COR-L47 (cell line): Measurements from ENCODE around the gene LRMDA.
A peak's percentile ranks its signal among the peaks of the same experiment; 100 is the strongest.
"Not testable (repeated sequence)": the region's sequence is repeated elsewhere in the genome, so short reads cannot be mapped to it uniquely, and the experiment has no call there.

Source experiments
- DNase-seq: peaks from one replicate; lab custom pipeline; 2025; lab: John Stamatoyannopoulos, UW

LRMDA gene

DNA sequence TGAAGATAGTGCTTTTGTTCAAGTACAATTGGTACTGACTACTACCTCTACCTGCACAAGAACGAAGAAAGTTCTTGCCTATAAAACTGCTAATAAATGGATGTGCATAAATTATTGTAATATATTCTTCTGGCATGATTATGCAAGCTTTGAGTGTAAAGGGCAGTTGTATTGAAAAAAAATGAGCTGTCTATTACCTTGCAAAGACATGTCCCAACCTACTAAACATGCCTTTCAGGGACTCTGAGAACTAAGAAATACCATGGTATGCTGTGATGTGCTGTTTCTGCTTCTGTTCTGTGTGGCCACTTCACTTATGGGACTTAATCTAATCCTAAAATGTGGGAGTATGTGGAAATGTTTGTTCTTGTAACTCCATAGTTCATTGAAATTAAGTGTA, 1083.4 kb downstream of the LRMDA start:
- no peak for DNase-seq

DNA sequence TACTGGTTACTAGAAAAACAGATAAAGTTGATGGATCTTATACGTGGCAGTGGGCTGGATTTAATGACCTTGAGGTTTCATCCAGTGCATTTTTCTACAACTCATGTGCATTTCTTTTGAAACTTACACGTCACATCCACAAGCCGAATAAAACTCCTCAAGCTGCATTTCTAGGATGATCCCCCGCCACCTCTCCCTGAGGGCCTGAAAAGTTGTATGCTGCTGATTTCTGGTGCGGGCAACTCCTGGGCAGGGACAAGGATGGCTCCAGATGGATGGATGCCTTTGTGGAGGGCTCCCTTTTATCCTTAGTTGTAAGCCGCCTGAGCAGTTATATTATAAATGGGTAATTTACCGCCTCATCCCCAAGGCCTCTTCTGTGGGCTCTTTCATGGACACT, 1091.1 kb downstream of the LRMDA start:
- DNase-seq: no peak

GRCh38 chr10:76523246-76523645, 1091.8 kb downstream of the LRMDA start:
- no peak for DNase-seq

GRCh38 chr10:76523791-76524351, 1092.4 kb downstream of the LRMDA start:
- DNase-seq: no peak

- DNase-seq: not testable (repeated sequence)
These were observed 1095.4 kb downstream of the LRMDA start for GRCh38 chr10:76526833-76527232.

DNA sequence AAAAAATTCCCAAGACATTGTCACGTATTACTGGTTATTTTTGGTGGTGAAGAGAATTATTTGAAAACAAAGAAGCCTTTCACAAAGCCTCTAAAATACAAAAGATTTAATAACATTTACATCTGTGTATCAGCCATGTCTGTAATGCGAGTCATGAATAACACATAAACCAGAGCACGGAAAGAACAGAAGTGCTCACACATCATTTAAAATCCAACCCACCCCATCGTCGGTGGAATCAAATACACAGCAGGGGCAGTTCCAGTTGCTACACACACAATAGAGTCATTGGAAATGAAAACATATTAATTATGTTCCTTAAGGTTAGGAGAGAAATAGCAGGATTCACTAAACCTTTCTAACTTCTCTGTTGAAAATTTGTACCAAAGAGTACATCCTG, 1108.9 kb downstream of the LRMDA start:
- DNase-seq: no peak

DNA sequence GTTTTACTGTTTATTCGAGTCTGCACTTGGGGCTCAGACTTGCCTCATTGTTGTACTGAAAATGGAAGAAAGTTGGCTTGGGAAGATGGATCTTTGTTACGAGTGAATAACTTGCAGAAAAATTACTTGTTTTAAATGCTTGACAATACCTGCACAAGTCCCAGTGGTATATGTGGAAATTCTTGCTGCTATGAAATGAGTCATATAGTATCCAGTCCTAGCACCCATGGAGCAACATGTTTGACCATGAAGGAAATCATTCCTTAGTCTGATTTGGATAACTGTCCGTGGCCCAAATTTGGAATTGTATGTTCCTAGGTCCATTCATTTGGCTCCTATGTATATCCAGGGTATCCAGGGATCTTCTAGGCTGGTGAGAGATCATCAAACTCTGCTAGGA, 1109.4 kb downstream of the LRMDA start:
- DNase-seq: no peak

DNA sequence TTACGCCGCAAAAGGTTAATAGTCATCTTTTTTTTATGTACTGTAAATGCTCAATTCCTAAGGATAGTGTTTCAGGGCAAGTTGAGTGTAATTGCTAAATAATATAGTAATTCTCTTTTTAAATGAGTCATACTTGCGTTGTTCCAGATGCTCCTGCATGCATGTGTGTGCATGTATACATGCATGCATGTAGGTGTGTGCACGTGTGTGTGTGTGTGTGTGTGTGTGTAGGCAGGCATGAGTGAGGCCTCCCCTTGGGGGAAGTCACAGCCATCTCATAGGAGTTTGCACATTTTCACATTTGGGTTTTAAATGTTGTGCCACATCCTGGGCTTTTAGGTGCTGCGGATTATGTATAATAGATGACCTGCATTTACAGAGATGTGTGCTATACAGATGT, 1110.4 kb downstream of the LRMDA start:
- no peak for DNase-seq

DNA sequence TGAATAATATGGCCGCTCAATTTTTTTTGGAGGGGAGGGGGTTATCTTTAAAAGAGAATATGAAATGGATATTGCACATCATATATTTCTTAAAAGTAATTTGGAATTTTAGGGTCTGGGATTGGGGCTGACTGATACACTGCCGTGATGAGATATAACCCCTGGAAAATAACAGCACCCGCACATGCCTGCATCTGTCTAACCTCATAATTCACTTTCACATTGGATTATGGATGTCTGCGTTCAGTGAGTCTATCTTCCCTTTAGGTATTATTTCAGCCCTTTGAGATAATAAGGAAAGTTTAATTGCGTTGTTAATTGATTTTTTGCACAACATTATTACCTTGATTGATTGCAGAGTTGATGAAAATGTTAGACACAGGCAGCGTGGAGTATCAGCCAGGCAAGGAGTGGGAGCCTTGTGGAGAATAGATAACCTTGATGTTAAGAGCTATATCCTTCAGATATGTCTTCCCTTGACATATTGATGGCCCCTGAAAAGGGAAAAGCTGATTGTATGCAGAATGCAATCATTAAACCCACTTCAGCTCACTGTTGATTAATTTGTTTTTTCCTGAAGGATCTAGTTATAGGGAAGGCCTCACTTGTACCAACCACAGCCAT, 1111.0 kb downstream of the LRMDA start:
- DNase-seq: no peak

- DNase-seq: no peak
These were observed 1112.2 kb downstream of the LRMDA start for GRCh38 chr10:76543655-76544054.

DNA sequence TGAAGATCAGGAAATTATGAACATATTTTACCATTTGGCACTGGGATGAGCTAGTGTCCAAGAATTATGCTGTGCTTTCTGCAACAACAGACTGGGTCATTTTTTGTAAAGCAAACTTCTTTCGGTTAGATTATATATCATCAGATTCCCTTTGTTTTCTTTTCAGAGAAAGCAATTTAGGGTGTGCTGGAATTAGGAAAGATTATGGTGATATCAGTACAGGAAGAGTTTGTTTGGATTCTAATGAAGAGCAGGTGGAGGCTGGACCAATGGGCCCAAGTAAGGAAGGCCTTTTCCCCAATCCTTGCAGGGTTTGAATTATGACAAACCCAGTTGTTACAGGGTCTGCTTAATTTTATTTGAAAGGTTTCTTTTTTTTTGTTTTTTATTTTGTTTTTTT, 1113.4 kb downstream of the LRMDA start:
- no peak for DNase-seq

- no peak for DNase-seq
These were observed 1115.0 kb downstream of the LRMDA start for GRCh38 chr10:76546411-76546810.

- peak; percentile 38 for DNase-seq
These were observed 1116.0 kb downstream of the LRMDA start for GRCh38 chr10:76547352-76547972.

- DNase-seq: no peak
These were observed 1117.3 kb downstream of the LRMDA start for GRCh38 chr10:76548716-76549115.

DNA sequence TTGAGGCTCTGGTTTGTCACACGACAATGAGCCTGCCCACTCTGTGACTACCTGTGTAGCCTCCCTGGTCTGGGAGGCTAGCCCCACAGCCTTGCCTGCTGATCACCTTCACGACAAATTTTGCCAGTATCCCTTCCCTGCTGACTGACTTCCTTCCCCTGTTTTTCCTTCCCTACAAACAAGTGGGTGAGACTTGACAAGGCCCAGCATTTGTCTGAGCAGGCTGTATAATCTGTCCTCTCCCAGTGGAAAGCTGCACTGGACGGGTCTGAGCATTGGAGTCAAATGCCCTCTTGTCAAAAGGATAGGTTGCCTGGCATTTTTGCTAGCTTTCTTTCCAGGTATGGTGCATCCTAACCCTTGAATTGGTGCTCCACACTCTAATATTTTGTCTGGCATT, 1117.7 kb downstream of the LRMDA start:
- DNase-seq: no peak

GRCh38 chr10:76550806-76551205, 1119.4 kb downstream of the LRMDA start:
- DNase-seq: no peak

DNA sequence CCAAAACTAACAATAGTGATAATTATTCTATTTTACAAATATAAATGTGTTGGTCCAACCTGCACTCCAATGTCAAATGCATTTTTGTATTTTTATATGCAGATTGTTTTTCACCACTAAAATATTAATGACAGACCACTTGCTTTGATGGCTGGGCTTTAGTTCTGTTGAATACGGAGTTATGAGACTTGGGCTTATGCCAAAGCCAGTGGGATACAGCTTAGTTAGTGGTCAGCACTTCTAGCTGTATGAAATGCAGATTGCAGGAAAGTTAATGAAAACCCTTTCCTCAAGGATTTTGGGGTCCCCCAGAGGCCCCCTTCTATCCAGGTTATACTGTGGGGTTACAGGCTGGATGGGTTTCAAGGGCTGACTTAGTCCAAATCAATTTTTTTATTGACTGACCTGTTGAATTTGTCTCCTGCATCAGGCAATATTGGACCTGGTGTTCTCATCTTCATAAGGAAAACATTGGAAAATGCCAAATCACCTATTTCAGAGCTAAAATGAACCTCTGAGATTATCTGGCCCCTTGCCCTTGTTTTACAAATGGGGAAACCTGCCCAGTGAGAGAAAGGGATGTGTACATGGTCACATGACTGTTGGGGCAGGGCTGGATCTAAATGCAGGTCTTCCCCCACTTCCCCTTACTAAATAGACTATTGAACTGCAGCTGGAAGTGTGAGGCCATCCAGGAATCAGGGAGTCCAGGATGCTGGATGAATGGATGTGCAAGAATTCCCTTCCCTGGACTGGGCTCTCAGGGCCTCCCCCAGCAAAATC, 1120.9 kb downstream of the LRMDA start:
- no peak for DNase-seq

GRCh38 chr10:76553263-76554032, 1122.0 kb downstream of the LRMDA start:
- no peak for DNase-seq

DNA sequence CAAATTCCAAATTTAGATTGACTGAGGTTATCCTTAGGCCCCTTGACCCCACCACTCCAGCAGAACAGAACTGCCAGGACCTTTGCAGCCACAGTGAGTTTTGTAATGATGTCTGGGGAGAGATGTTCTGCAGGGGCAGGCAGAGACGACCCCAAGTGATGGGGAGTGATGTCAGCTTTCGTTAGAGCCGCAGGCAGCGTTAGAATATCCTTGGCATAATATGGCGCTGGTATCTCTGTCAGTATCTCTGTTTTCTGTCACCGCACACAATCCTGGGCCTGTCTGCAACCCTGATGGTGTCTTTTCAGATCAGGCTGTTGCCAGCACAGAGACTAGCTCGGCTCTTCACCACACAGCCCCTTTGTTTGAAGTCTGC, 1122.6 kb downstream of the LRMDA start:
- no peak for DNase-seq

DNA sequence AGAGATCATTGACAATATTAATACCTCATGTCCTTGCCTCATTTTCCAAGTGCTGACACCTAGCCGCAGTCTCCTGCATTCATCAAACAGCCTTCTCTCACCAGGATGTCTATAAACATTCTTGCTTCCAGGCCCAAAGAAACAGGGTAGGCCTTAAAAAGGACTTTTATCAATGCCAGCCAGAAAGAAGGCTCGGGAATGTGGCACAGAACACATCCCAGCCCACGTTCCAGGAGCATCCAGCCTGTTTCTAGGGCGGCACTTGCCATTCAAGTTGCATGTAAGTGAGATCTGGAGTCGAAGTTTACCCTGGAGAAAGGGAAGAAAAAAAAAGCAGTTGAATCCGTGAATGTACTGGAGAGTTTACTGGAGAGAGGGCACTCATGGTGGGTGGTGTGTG, 1123.1 kb downstream of the LRMDA start:
- DNase-seq: no peak

DNA sequence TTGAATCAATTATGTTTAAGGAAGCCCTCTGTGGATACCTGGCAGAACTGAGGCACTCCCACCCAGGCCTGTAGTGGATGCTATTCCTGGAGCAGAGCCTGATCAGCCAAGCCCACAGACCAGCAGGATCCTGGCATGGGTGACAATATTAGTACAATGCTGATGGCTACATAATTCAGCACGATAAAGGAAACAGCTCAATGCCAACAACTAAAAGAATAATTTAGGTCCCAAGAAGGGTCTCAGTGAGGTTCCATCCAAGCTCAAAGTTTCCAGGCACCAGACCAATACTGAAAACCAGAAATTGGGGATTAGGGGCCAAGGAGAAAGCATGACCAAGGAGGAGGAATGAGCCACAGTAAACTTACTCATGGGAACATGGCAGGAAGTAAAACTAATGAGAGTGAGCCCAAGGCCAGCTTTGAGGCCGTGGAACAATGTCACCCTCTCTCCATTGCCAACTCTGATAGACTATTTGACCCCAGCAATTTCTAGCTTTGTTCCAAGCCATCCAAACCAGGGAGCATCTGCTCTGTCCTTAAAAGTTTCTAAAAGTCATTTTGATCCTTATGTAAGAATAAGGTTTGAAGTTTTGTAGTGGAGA, 1123.7 kb downstream of the LRMDA start:
- DNase-seq: no peak

GRCh38 chr10:76557366-76557765, 1125.9 kb downstream of the LRMDA start:
- DNase-seq: no peak
